GM11168 (cell line): ENCODE data around the gene DCLK2.

Experiments
- in situ Hi-C: fragments of 300-500 bp; cut with MboI; formaldehyde crosslinking; loops from one replicate; pipeline ENCODE4 v1.12.0; 2022; ENCODE audit warnings: low sequenced_read_pairs; ENCODE audit not compliant: unreplicated experiment

The DCLK2 gene

GRCh38 chr4:150078041-150078578 is at the start of gene DCLK2:
TSS of gene DCLK2 (plus strand) at chr4:150078445. CDS start at chr4:150079028, 583 bp downstream.
- in situ Hi-C loops = no loop called here

- in situ Hi-C loops = no loop called here
Observed at GRCh38 chr4:150032541-150032940, 45.7 kb upstream of the DCLK2 start.

- in situ Hi-C loops = no loop called here
Observed at GRCh38 chr4:150033081-150033480, 45.2 kb upstream of the DCLK2 start.

- in situ Hi-C loops = no loop called here
Observed at GRCh38 chr4:150033901-150034300, 44.3 kb upstream of the DCLK2 start.

GRCh38 chr4:150037251-150037856 is 40.9 kb upstream of the DCLK2 start:
- in situ Hi-C loops = no loop called here

GRCh38 chr4:150038335-150039076 is 39.7 kb upstream of the DCLK2 start:
- in situ Hi-C loops = no loop called here

GRCh38 chr4:150039274-150040127 is 38.7 kb upstream of the DCLK2 start:
- in situ Hi-C loops = no loop called here

- in situ Hi-C loops = no loop called here
Observed at GRCh38 chr4:150044517-150044916, 33.7 kb upstream of the DCLK2 start.

GRCh38 chr4:150045410-150045809 is 32.8 kb upstream of the DCLK2 start:
- in situ Hi-C loops = no loop called here

- in situ Hi-C loops = no loop called here
Observed at GRCh38 chr4:150046728-150047217, 31.5 kb upstream of the DCLK2 start.

- in situ Hi-C loops = no loop called here
Observed at GRCh38 chr4:150047546-150047945, 30.7 kb upstream of the DCLK2 start.

- in situ Hi-C loops = no loop called here
Observed at GRCh38 chr4:150049682-150050081, 28.6 kb upstream of the DCLK2 start.

- in situ Hi-C loops = no loop called here
Observed at GRCh38 chr4:150050566-150050965, 27.7 kb upstream of the DCLK2 start.

GRCh38 chr4:150051111-150051510 is 27.1 kb upstream of the DCLK2 start:
- in situ Hi-C loops = no loop called here

- in situ Hi-C loops = no loop called here
Observed at GRCh38 chr4:150055467-150055866, 22.8 kb upstream of the DCLK2 start.

GRCh38 chr4:150056569-150056968 is 21.7 kb upstream of the DCLK2 start:
- in situ Hi-C loops = no loop called here

GRCh38 chr4:150061086-150061776 is 17.0 kb upstream of the DCLK2 start:
- in situ Hi-C loops = no loop called here

- in situ Hi-C loops = no loop called here
Observed at GRCh38 chr4:150063128-150063527, 15.1 kb upstream of the DCLK2 start.

GRCh38 chr4:150065740-150066139 is 12.5 kb upstream of the DCLK2 start:
- in situ Hi-C loops = no loop called here

GRCh38 chr4:150067859-150068258 is 10.4 kb upstream of the DCLK2 start:
- in situ Hi-C loops = no loop called here
